Lung (tissue), 12 donors: ENCODE measurements around the gene CDK5RAP2. TPM values are rescaled to one million over a fixed set of nuclear protein-coding genes. Genes with fewer than 3 reads are reported as not detected.

Experiments
- ATAC-seq: fragments of 200-7000 bp; cut with Tn5 transposase; one replicate; pipeline ENCODE4 v1.9.1; 2020; ENCODE audit warnings: moderate number of reproducible peaks; ENCODE audit not compliant: insufficient read depth, low FRiP score
- DNase-seq, 3 donors: peaks; one replicate each; pipeline ENCODE4 v3.0.0-alpha.2; 2013 to 2017
- H3K27ac ChIP-seq, 2 donors: one replicate each; pipeline ENCODE4 v1.5.1; 2013; ENCODE audit warnings: mild to moderate bottlenecking in 2 of 2, moderate library complexity in 2 of 2, control low read depth in 1 of 2, inconsistent platforms in 1 of 2, low read depth in 1 of 2, low read length in 1 of 2
- H3K27me3 ChIP-seq, 3 donors: one replicate each; pipeline ENCODE4 v1.5.1; 2013; ENCODE audit warnings: low read length in 2 of 3; ENCODE audit not compliant: control insufficient read depth in 3 of 3, insufficient read depth in 3 of 3
- H3K36me3 ChIP-seq, 4 donors: one replicate each; pipeline ENCODE4 v1.5.1; 2013; ENCODE audit warnings: low read length in 4 of 4, mild to moderate bottlenecking in 1 of 4, moderate library complexity in 1 of 4; ENCODE audit not compliant: control insufficient read depth in 4 of 4, insufficient read depth in 4 of 4
- H3K4me1 ChIP-seq, 5 donors: one replicate each; pipeline ENCODE4 v1.5.1; 2013; ENCODE audit warnings: low read length in 5 of 5, mild to moderate bottlenecking in 2 of 5, moderate library complexity in 1 of 5; ENCODE audit not compliant: control insufficient read depth in 5 of 5, insufficient read depth in 5 of 5
- H3K4me3 ChIP-seq: one replicate; pipeline ENCODE4 v1.5.1; 2013; ENCODE audit warnings: mild to moderate bottlenecking, control low read depth, moderate library complexity
- H3K9ac ChIP-seq, 2 donors: one replicate each; pipeline ENCODE4 v1.5.1; 2013; ENCODE audit warnings: low read length in 2 of 2, control low read depth in 1 of 2; ENCODE audit not compliant: insufficient read depth in 1 of 2
- H3K9me3 ChIP-seq, 4 donors: one replicate each; pipeline ENCODE4 v1.5.1; 2013; ENCODE audit warnings: low read length in 3 of 4, mild to moderate bottlenecking in 1 of 4, moderate library complexity in 1 of 4; ENCODE audit not compliant: control insufficient read depth in 4 of 4, insufficient read depth in 3 of 4
- CTCF ChIP-seq: IDR thresholded peaks from 2 replicates; pipeline ENCODE4 v1.5.1; 2012; ENCODE audit warnings: mild to moderate bottlenecking; ENCODE audit errors: control extremely low read depth, extremely low read depth
- WGBS, 2 donors: extraction: QIAGEN DNeasy Blood & Tissue Kit; methylation state at CpG; one replicate each; pipeline ENCODE4 v1.1.7; 2013; 5-methylcytosine and 5-hydroxymethylcytosine counted together
- polyA plus RNA-seq, 2 donors: library from polyadenylated mRNA; stranded (reverse); fragments of 200-250 nt; gene quantifications; one replicate each; pipeline ENCODE4 v1.2.1, GENCODE V29; 2013
- total RNA-seq, 2 donors: library from RNA; depleted of rRNA in 1 of 2; stranded (reverse); fragments of >200 nt in 1 of 2; gene quantifications; one replicate each; pipeline ENCODE4 v1.2.1, GENCODE V29; 2014 to 2021
- donor health status: control.
- donor health status: control.
- donor health status: Bipolar disorder and iron deficiency.
- donor health status: healthy.
- donor health status: DM: yes; HTN: yes; CAD: no.

CDK5RAP2 gene
- total and polyA plus RNA-seq, 4 donors = 25.6 to 65.7 (median 35.9) TPM

DNA sequence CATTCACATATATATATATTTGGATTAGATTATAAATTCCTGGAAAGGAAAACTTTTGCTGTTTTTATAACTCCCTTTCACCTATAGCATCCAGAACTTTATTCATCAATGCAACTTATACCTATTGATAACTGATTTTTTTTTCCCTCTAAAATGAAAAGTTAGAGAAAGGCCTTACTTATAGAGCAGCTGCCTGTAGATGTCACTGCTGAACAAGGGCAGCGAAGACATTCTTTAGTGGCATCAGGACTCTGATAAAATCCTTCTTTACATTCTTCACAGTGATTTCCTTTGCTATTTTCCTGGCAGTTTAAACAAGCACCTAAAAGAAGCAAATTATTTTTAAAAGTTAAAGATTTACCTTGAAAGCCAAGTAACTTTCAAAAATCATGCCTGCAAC lies 32.3 kb upstream of the CDK5RAP2 start:
- TF ChIP-seq CTCF = no peak
- no peaks in the 10 kb centered on the region for H3K27me3 ChIP-seq
- no peaks in the 10 kb centered on the region for H3K9me3 ChIP-seq
- ATAC-seq (no peak), DNase-seq (peak in 1 of 3 donors; percentile 12)
- WGBS, 2 donors = 95 to 97% methylated on average over 1 of the region's 1 CpG
- H3K9ac ChIP-seq = no peak overlapping the region
- peaks cover 0 to 7% (median 4%) of the 10 kb centered on the region in 4 donors for H3K36me3 ChIP-seq
- no peaks in the 10 kb centered on the region for H3K4me1 ChIP-seq
- H3K4me3 ChIP-seq = no peak overlapping the region
- no peak overlapping the region for H3K27ac ChIP-seq

DNA sequence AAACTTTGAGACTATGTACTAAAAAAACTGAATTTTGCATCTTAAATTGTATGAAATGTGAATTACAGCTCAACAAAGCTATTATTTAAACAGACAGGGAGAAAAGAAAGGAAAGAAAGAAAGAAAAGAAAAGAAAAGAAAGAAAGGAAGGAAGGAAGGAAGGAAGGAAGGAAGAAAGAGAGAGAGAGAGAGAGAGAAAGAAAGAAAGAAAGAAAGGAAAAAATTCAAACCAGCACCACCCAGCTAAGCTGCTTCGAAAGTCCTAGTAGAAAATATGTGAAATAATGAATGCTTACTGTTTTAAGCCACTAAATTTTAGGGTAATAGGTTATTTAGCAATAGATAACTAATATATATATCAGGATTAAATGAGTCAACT lies 31.7 kb upstream of the CDK5RAP2 start:
- H3K27me3 ChIP-seq = no peaks in the 10 kb centered on the region
- no peak overlapping the region for H3K27ac ChIP-seq
- peaks cover 0 to 11% (median 7%) of the 10 kb centered on the region in 4 donors for H3K36me3 ChIP-seq
- no peak for ATAC-seq
- no peak overlapping the region for H3K4me3 ChIP-seq
- no peaks in the 10 kb centered on the region for H3K9me3 ChIP-seq
- no peak for DNase-seq
- no peaks in the 10 kb centered on the region for H3K4me1 ChIP-seq
- no peak overlapping the region for H3K9ac ChIP-seq
- no peak for TF ChIP-seq CTCF
- 94 to 97% methylated on average over 1 of the region's 1 CpG for WGBS, 2 donors

DNA sequence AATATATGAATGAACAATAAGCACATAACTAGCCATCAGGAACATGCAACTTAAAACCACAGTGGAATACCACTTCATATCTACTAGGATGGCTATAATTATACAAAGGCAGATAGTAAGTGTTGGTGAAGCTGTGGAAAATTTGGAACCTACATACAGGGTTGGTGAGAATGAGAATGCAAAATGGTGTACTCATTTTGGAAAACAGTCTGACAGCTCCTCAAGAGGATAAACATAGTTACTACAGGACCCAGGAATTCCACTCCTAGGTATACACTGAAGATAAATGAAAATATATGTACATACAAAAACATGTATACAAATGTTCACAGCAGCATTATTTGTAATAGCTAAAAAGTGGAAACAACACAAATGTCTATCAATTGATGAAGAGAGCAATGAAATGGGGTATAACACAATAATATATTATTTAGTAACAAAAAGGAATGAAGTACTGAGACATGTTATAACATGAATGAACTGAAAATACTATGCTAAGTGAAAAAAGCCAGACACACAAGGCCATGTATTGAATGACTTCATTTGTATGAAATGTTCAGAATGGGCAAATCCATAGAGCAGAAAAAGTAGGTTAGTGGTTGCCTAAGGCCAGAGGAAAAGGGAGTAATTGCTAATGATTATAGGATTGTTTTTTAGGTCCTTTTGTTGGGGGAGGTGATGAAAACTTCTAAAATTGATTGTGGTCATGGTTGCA lies 31.2 kb upstream of the CDK5RAP2 start:
- Histone ChIP-seq H3K4me1 (no peaks in the 10 kb centered on the region), H3K36me3 (peaks cover 0 to 15% (median 7%) of the 10 kb centered on the region in 4 donors), H3K4me3 (no peak overlapping the region), H3K9ac (no peak overlapping the region), H3K27me3 (no peaks in the 10 kb centered on the region), H3K27ac (no peak overlapping the region), H3K9me3 (no peaks in the 10 kb centered on the region)
- TF ChIP-seq CTCF = no peak
- no peak for ATAC-seq
- DNase-seq = no peak

DNA sequence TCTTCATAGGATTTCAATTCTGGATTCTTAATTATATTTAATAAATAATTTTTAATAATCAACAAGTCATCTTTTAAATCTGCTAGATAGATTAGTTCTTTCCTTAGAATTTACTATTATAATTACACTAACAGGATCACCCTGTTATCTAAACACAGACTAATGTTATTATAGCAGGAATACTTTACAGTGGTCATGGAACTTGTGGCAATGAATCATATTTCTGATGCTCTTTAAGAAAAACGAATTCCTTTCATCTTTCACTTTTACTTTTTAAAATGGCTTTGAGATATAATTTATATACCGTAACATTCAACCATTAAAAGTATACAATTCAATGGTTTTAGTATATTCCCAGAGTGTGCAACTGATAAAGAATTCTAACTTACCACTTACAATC lies 29.7 kb upstream of the CDK5RAP2 start:
- no peak overlapping the region for H3K4me3 ChIP-seq
- H3K4me1 ChIP-seq = no peaks in the 10 kb centered on the region
- DNase-seq = no peak
- TF ChIP-seq CTCF = no peak
- H3K9me3 ChIP-seq = no peaks in the 10 kb centered on the region
- H3K27ac ChIP-seq = no peak overlapping the region
- H3K27me3 ChIP-seq = no peaks in the 10 kb centered on the region
- 94 to 95% methylated on average over 2 of the region's 2 CpGs for WGBS, 2 donors
- no peak for ATAC-seq
- no peak overlapping the region for H3K9ac ChIP-seq
- peaks cover 3 to 23% (median 9%) of the 10 kb centered on the region in 4 donors for H3K36me3 ChIP-seq
